ENCODE measurements around the gene MAP3K14.

The MAP3K14 gene

DNA sequence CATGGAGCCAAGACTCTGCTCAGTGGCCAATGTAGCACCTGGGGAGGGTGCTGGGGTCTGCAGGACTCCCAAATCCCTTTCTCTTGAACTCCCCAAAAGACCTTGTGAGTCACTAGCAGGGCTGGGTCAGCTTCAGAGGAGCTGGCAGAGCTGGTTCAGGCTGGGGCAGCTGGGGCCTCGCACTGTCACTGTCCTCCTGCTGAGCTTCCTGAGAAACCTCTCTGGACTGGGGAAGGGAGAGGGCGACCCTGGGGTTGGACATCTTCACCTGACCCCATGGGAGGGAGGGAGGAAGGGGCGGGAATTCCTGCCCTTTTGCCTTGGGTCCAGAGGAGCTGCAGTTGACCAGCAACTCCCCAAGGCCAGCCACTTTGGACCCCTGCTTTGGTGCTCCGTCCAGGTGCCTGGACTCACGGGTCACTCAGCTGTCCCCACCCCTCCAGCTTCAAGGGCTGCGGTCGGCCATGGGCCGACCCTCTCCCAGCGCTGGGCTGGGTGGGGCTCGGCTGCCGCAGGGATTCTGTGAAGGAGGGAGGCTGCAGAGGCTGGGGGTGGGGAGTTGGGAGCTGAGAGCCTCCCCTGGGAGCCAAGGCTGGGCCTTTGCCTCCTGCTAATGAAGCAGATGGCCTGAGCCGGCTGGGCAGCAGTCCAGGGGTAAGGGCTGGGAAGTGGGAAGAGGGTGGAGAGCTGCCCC, 85.9 kb downstream of the MAP3K14 start:
- H3K18ac ChIP-seq (ENCODE audit: low read length) = no peak overlapping the region
- H3K9ac ChIP-seq (ENCODE audit: low read length) = no peak overlapping the region
- no peak overlapping the region for H3K4me2 ChIP-seq (ENCODE audit: low read length)
- no peak overlapping the region for H3K23ac ChIP-seq (ENCODE audit: low read length)
- no peak overlapping the region for H3K4ac ChIP-seq (ENCODE audit: low read depth, low read length)
- no peaks in the 10 kb centered on the region for H3K27me3 ChIP-seq (ENCODE audit: insufficient read depth, low read length, poor library complexity)
- H3K79me2 ChIP-seq (ENCODE audit: control insufficient read depth, insufficient read depth, low read length) = no peaks in the 10 kb centered on the region
- no peaks in the 10 kb centered on the region for H3K36me3 ChIP-seq (ENCODE audit: control insufficient read depth, insufficient read depth, low read length)
- H2AK5ac ChIP-seq (ENCODE audit: low read length) = no peak overlapping the region
- H3K56ac ChIP-seq (ENCODE audit: low read length) = no peak overlapping the region
- no peak overlapping the region for H2BK120ac ChIP-seq (ENCODE audit: low read depth, low read length)
- no peak overlapping the region for H3K4me3 ChIP-seq (ENCODE audit: low read length)
- H2BK5ac ChIP-seq (ENCODE audit: low read length) = no peak overlapping the region
- H4K8ac ChIP-seq (ENCODE audit: low read depth, low read length) = no peak overlapping the region
- no CpG with 5 or more reads among the region's 12 CpGs for WGBS (ENCODE audit: extremely low coverage, insufficient coverage, low lambda C conversion rate)
- H4K5ac ChIP-seq (ENCODE audit: low read length) = no peak overlapping the region
- H3K79me1 ChIP-seq (ENCODE audit: low read length) = no peaks in the 10 kb centered on the region
- peaks cover 2% of the 10 kb centered on the region for H3K4me1 ChIP-seq (ENCODE audit: control insufficient read depth, low read depth, low read length)
- DNase-seq = no peak
- H2BK15ac ChIP-seq (replicated peaks; ENCODE audit: low read depth) = no peak overlapping the region
- no peak overlapping the region for H3K27ac ChIP-seq (ENCODE audit: low read depth, low read length)

DNA sequence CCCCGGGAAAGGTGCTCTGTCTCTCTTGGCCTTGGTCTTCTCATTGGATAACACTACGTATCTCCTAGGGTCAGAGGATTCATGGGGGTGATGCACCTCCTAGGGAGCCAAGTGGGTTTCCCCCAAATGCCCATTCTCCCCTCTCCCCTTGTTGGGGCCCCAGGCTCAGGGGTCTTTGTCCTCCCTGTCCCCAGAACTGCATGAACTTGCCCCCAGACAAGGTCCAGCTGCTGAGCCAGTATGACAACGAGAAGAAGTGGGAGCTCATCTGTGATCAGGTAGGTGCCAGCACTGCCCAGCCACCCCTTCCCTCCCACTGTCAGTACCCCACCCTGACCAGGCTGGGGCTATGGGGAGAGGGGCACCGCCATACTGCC, 86.4 kb downstream of the MAP3K14 start:
- Histone ChIP-seq H3K36me3 (ENCODE audit: control insufficient read depth, insufficient read depth, low read length) (no peaks in the 10 kb centered on the region), H2AK5ac (ENCODE audit: low read length) (no peak overlapping the region), H4K8ac (ENCODE audit: low read depth, low read length) (no peak overlapping the region), H3K4me2 (ENCODE audit: low read length) (no peak overlapping the region), H2BK5ac (ENCODE audit: low read length) (no peak overlapping the region), H2BK120ac (ENCODE audit: low read depth, low read length) (no peak overlapping the region), H3K27me3 (ENCODE audit: insufficient read depth, low read length, poor library complexity) (no peaks in the 10 kb centered on the region), H3K56ac (ENCODE audit: low read length) (no peak overlapping the region), H3K4ac (ENCODE audit: low read depth, low read length) (no peak overlapping the region), H3K79me1 (ENCODE audit: low read length) (no peaks in the 10 kb centered on the region), H2BK15ac (replicated peaks; ENCODE audit: low read depth) (no peak overlapping the region), H3K9ac (ENCODE audit: low read length) (no peak overlapping the region), H3K18ac (ENCODE audit: low read length) (no peak overlapping the region), H3K27ac (ENCODE audit: low read depth, low read length) (no peak overlapping the region), H3K4me3 (ENCODE audit: low read length) (no peak overlapping the region), H4K5ac (ENCODE audit: low read length) (no peak overlapping the region), H3K4me1 (ENCODE audit: control insufficient read depth, low read depth, low read length) (peaks cover 2% of the 10 kb centered on the region), H3K23ac (ENCODE audit: low read length) (no peak overlapping the region), H3K79me2 (ENCODE audit: control insufficient read depth, insufficient read depth, low read length) (no peaks in the 10 kb centered on the region)
- DNase-seq = no peak
- WGBS (ENCODE audit: extremely low coverage, insufficient coverage, low lambda C conversion rate) = no CpG with 5 or more reads among the region's 4 CpGs

DNA sequence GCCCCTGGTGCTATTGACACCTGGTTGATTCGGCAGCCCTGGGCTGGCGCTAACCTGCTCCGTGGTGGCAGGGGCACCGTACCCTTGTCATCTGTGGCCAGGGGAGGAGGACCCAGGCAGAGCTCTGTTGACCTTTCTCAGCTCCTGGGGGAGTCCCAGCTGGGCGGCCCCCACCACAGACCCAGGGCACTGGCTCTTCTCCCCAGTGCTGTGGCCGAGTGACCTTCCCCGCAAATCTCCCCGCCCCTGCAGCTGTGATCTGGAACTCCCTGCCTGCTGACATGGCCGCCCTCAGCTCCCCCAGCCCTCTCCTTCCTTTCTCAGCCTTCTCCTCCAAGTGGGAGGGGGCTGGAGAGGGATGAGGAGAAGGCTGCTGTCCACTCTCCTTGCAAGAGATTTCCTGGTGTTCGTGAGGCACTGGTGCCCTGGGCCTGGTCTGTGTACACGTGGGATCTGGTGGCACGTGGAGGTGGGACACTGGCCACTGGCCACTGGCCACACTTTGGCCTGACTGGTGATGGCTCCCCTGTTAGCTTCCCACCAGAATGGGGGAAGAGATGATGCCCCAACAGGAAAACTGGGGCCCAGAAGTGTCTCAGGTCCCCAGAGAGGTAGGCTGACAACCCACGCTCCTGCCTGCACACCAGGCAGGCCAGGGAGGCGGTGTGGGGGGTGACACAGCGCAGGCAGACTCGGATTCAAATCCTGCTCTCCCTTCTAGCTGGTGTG, 87.0 kb downstream of the MAP3K14 start:
- H3K23ac ChIP-seq (ENCODE audit: low read length) = no peak overlapping the region
- no peak overlapping the region for H2BK5ac ChIP-seq (ENCODE audit: low read length)
- H3K27me3 ChIP-seq (ENCODE audit: insufficient read depth, low read length, poor library complexity) = no peaks in the 10 kb centered on the region
- H2AK5ac ChIP-seq (ENCODE audit: low read length) = no peak overlapping the region
- no peak overlapping the region for H2BK15ac ChIP-seq (replicated peaks; ENCODE audit: low read depth)
- H3K27ac ChIP-seq (ENCODE audit: low read depth, low read length) = no peak overlapping the region
- no peak overlapping the region for H2BK120ac ChIP-seq (ENCODE audit: low read depth, low read length)
- peak; percentile 37 for DNase-seq
- H3K79me2 ChIP-seq (ENCODE audit: control insufficient read depth, insufficient read depth, low read length) = no peaks in the 10 kb centered on the region
- WGBS (ENCODE audit: extremely low coverage, insufficient coverage, low lambda C conversion rate) = no CpG with 5 or more reads among the region's 16 CpGs
- no peak overlapping the region for H4K8ac ChIP-seq (ENCODE audit: low read depth, low read length)
- no peaks in the 10 kb centered on the region for H3K36me3 ChIP-seq (ENCODE audit: control insufficient read depth, insufficient read depth, low read length)
- no peak overlapping the region for H4K5ac ChIP-seq (ENCODE audit: low read length)
- no peak overlapping the region for H3K4me3 ChIP-seq (ENCODE audit: low read length)
- H3K4me1 ChIP-seq (ENCODE audit: control insufficient read depth, low read depth, low read length) = peaks cover 2% of the 10 kb centered on the region
- H3K4me2 ChIP-seq (ENCODE audit: low read length) = no peak overlapping the region
- H3K56ac ChIP-seq (ENCODE audit: low read length) = no peak overlapping the region
- H3K9ac ChIP-seq (ENCODE audit: low read length) = no peak overlapping the region
- no peak overlapping the region for H3K4ac ChIP-seq (ENCODE audit: low read depth, low read length)
- no peaks in the 10 kb centered on the region for H3K79me1 ChIP-seq (ENCODE audit: low read length)
- H3K18ac ChIP-seq (ENCODE audit: low read length) = no peak overlapping the region

DNA sequence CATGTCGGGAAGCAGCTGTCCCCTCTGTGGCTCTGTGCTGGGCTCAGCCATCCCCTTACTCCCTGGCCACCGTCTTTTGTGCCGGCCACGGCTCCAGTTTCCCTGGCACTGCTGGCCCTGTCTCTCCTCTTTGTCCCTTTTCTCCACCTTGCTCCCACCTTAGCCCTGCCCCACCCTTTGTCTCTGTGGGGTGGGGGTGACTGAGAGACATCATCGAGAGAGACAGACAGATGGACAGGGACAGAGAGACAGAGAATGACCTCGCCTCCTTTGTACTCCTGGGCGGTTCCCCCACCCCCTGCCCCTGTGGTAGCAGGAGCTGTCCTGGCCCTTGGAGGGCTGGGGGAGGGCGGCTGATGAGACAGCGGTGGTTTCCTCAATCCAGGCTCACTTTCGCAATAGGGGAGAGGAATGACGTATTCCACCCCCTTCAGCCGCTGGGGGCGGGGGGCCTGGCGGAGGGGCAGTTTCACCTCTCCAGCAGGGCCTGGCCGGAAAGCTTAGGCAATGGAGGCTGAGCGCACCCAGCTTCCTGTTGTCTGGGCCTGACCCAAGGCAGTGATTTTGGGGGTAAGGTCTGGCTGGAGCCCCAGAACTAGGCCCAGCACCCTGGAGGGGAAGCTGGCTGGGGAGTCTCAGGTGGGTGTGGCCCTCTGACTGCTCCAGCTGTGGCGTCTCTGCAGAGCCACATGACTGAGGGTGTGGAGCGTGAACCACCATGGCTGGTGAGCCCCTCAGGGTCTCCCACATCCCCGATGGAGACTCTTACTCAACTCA, 87.9 kb downstream of the MAP3K14 start:
- Histone ChIP-seq H3K4me1 (ENCODE audit: control insufficient read depth, low read depth, low read length) (peaks cover 2% of the 10 kb centered on the region), H3K79me1 (ENCODE audit: low read length) (no peaks in the 10 kb centered on the region), H3K4me3 (ENCODE audit: low read length) (no peak overlapping the region), H3K18ac (ENCODE audit: low read length) (no peak overlapping the region), H2AK5ac (ENCODE audit: low read length) (no peak overlapping the region), H3K4me2 (ENCODE audit: low read length) (no peak overlapping the region), H2BK5ac (ENCODE audit: low read length) (no peak overlapping the region), H4K5ac (ENCODE audit: low read length) (no peak overlapping the region), H3K27me3 (ENCODE audit: insufficient read depth, low read length, poor library complexity) (no peaks in the 10 kb centered on the region), H3K36me3 (ENCODE audit: control insufficient read depth, insufficient read depth, low read length) (no peaks in the 10 kb centered on the region), H2BK15ac (replicated peaks; ENCODE audit: low read depth) (no peak overlapping the region), H3K23ac (ENCODE audit: low read length) (no peak overlapping the region), H3K27ac (ENCODE audit: low read depth, low read length) (no peak overlapping the region), H3K56ac (ENCODE audit: low read length) (peak overlapping the region; percentile 59), H3K4ac (ENCODE audit: low read depth, low read length) (no peak overlapping the region), H4K8ac (ENCODE audit: low read depth, low read length) (no peak overlapping the region), H2BK120ac (ENCODE audit: low read depth, low read length) (no peak overlapping the region), H3K9ac (ENCODE audit: low read length) (no peak overlapping the region), H3K79me2 (ENCODE audit: control insufficient read depth, insufficient read depth, low read length) (no peaks in the 10 kb centered on the region)
- peak; percentile 82 for DNase-seq
- WGBS (ENCODE audit: extremely low coverage, insufficient coverage, low lambda C conversion rate) = no CpG with 5 or more reads among the region's 19 CpGs

DNA sequence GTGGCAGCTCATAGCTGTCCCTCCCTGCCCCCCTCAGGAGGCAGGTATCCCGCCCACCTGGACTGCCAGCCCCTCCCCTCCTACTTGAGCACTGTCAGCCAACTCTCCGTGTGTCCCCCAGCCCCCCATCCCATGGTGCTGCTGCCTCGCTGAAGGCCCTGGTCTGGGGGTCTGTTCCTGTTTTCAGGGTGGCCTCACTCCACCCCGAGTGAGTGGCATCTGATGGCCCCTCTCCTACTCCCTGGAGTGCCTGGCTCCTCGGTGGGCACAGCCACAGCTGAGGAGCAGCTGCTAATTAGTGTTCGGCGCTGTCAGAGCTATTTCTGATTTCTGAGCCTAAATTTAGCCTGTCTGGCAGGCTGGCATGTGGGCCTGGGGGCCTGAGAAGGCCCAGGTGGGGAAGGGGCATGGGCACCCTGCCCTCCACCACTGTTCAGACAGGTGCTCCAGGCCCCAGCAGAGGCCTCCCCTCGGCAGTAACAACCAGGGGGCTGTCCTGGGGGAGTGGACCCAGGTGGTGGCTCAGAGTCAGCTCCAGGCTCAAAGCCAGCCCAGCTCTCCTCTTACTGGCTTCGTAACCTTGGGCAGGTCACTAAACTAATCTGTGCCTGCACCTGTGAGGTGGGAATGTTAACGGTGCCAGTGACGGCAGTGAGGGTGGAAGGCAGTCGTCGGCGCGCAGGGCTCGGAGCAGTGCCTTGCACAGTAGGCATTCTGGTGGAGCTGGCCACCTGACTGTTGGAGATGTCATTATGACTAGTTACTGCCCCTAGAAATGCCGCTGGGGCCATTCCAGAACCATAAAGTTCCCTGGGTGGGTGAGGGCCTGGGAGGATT, 88.7 kb downstream of the MAP3K14 start:
- Histone ChIP-seq H3K4me3 (ENCODE audit: low read length) (no peak overlapping the region), H2BK15ac (replicated peaks; ENCODE audit: low read depth) (no peak overlapping the region), H3K56ac (ENCODE audit: low read length) (no peak overlapping the region), H3K79me1 (ENCODE audit: low read length) (no peaks in the 10 kb centered on the region), H2BK120ac (ENCODE audit: low read depth, low read length) (no peak overlapping the region), H3K4ac (ENCODE audit: low read depth, low read length) (no peak overlapping the region), H4K8ac (ENCODE audit: low read depth, low read length) (no peak overlapping the region), H3K27ac (ENCODE audit: low read depth, low read length) (no peak overlapping the region), H2BK5ac (ENCODE audit: low read length) (no peak overlapping the region), H3K4me2 (ENCODE audit: low read length) (no peak overlapping the region), H3K36me3 (ENCODE audit: control insufficient read depth, insufficient read depth, low read length) (no peaks in the 10 kb centered on the region), H2AK5ac (ENCODE audit: low read length) (no peak overlapping the region), H3K27me3 (ENCODE audit: insufficient read depth, low read length, poor library complexity) (no peaks in the 10 kb centered on the region), H3K18ac (ENCODE audit: low read length) (no peak overlapping the region), H4K5ac (ENCODE audit: low read length) (no peak overlapping the region), H3K23ac (ENCODE audit: low read length) (no peak overlapping the region), H3K4me1 (ENCODE audit: control insufficient read depth, low read depth, low read length) (peaks cover 2% of the 10 kb centered on the region), H3K79me2 (ENCODE audit: control insufficient read depth, insufficient read depth, low read length) (no peaks in the 10 kb centered on the region), H3K9ac (ENCODE audit: low read length) (no peak overlapping the region)
- no CpG with 5 or more reads among the region's 17 CpGs for WGBS (ENCODE audit: extremely low coverage, insufficient coverage, low lambda C conversion rate)
- no peak for DNase-seq

All from mesendoderm (in vitro differentiated cells).